ENCODE measurements around the gene LRRC28. TPM values are rescaled to one million over a fixed set of nuclear protein-coding genes. Genes with fewer than 3 reads are reported as not detected.

LRRC28 gene
- total RNA-seq, 6 donors from 2014 or later = 15.6 to 70.2 (median 20.1) TPM

DNA sequence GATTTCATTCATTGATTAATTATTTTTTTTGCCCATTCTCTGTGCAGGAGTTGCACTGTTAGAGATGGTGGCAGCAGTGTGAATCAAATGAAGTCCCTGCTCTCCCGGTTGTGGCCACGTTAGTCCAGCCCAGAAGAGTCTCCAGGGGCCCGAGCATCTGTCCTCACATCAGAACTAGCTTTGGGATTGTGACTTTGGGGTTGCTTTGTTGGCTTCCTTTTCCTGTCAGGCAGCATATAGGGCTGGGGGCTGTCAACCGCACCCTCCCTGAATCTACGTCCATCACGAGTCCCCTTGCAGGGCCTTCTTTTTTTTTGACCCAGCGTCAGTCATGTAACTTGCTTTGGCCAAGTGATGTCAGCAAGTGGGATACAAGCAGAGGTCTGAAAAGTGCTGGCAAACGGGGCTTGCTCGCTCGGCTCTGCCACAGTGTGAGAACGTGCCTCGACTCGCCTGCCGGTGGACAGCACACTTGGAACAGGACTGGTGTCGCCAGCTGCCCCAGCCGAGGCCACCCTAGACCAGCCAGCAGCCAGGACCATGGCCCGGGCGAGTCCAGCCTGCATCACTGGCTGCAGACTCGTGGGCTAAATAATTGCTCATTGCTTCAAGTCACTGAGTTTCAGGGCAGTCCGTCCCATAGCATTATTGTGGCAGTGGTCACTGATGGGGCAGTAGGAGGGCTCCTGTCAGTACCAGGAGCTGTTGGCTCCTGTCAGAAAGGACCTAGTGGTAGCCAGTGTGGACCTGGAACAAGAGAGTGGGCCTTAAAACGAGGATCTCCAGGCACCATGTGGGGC, 162.9 kb downstream of the LRRC28 start:
- 84 to 94% methylated on average over 13 to 21 of the region's 21 CpGs for WGBS, 2 donors
- ATAC-seq (ENCODE audit: low FRiP score in 2 of 2) (peak; percentile 6 to 25), DNase-seq (no peak)
- H3K36me3 ChIP-seq = no peaks in the 10 kb centered on the region
- no peak overlapping the region for H3K27ac ChIP-seq
- no peaks in the 10 kb centered on the region for H3K27me3 ChIP-seq
- H3K4me1 ChIP-seq = peaks cover 4 to 15% (median 10%) of the 10 kb centered on the region in 4 donors
- TF ChIP-seq CTCF (IDR thresholded peaks at IDR 0.05) (no peak), POLR2A (IDR thresholded peaks at IDR 0.05) (no peak), EP300 (IDR thresholded peaks at IDR 0.05) (no peak), POLR2AphosphoS5 (IDR thresholded peaks at IDR 0.05) (no peak)
- no peaks in the 10 kb centered on the region for H3K9me3 ChIP-seq
- H3K4me3 ChIP-seq = no peak overlapping the region

GRCh38 chr15:99414755-99415731, 163.8 kb downstream of the LRRC28 start:
- peaks cover 0 to 8% (median 4%) of the 10 kb centered on the region in 4 donors for H3K4me1 ChIP-seq
- no peak overlapping the region for H3K27ac ChIP-seq
- H3K4me3 ChIP-seq = no peak overlapping the region
- 89 to 98% methylated on average over 14 to 23 of the region's 25 CpGs for WGBS, 2 donors
- no peak for TF ChIP-seq EP300 (IDR thresholded peaks at IDR 0.05)
- DNase-seq (no peak), ATAC-seq (ENCODE audit: low FRiP score in 2 of 2) (peak; percentile 26 to 45)
- no peaks in the 10 kb centered on the region for H3K36me3 ChIP-seq
- H3K27me3 ChIP-seq = no peaks in the 10 kb centered on the region
- no peaks in the 10 kb centered on the region for H3K9me3 ChIP-seq

GRCh38 chr15:99416191-99417188, 165.2 kb downstream of the LRRC28 start:
- DNase-seq (peak in 1 of 2 donors; percentile 20), ATAC-seq (ENCODE audit: low FRiP score in 2 of 2) (peak; percentile 57)
- 68 to 69% methylated on average over 13 to 19 of the region's 19 CpGs for WGBS, 2 donors
- H3K9me3 ChIP-seq = no peaks in the 10 kb centered on the region
- peaks cover 4 to 8% (median 6%) of the 10 kb centered on the region in 4 donors for H3K4me1 ChIP-seq
- H3K4me3 ChIP-seq = no peak overlapping the region
- no peak overlapping the region for H3K27ac ChIP-seq
- no peaks in the 10 kb centered on the region for H3K27me3 ChIP-seq
- TF ChIP-seq CTCF (IDR thresholded peaks at IDR 0.05) (no peak), EP300 (IDR thresholded peaks at IDR 0.05) (no peak), POLR2A (IDR thresholded peaks at IDR 0.05) (no peak), POLR2AphosphoS5 (IDR thresholded peaks at IDR 0.05) (no peak)
- H3K36me3 ChIP-seq = no peaks in the 10 kb centered on the region

DNA sequence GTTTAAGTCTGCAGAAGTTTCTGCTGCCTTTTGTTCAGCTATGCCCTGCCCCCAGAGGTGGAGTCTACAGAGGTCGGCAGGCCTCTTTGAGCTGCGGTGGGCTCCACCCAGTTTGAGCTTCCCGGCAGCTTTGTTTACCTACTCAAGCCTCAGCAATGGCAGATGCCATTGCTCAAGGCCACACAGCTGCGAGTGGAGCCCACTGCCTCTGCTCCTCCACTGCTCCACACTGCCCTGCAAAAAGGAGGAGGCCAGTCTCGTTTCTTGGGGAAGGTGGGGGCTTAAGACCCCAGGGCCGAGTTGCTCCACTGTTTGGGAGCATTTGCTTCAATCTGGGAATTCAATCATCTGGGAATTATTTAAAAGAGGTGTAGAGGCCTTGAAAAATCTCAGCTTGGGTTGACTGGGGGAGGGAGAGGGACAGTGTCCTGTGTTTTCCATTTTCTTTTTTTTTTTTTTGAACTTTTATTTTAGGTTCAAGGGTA, 169.9 kb downstream of the LRRC28 start:
- H3K27ac ChIP-seq = peak overlapping the region in 2 of 4 donors; percentile 30 to 49
- H3K4me3 ChIP-seq = no peak overlapping the region
- DNase-seq (peak in 1 of 2 donors; percentile 31), ATAC-seq (ENCODE audit: low FRiP score in 2 of 2) (no peak)
- TF ChIP-seq POLR2AphosphoS5 (IDR thresholded peaks at IDR 0.05) (peak; percentile 16 to 44), EP300 (IDR thresholded peaks at IDR 0.05) (peak in 1 of 4 donors; percentile 8), POLR2A (IDR thresholded peaks at IDR 0.05) (no peak), CTCF (IDR thresholded peaks at IDR 0.05) (no peak)
- H3K9me3 ChIP-seq = no peaks in the 10 kb centered on the region
- no peaks in the 10 kb centered on the region for H3K36me3 ChIP-seq
- no peaks in the 10 kb centered on the region for H3K27me3 ChIP-seq
- WGBS, 2 donors = 36 to 48% methylated on average over 4 to 6 of the region's 6 CpGs
- peaks cover 25 to 31% (median 26%) of the 10 kb centered on the region in 4 donors for H3K4me1 ChIP-seq

Measured in upper lobe of left lung (tissue), 6 donors.